Activated CD4-positive, alpha-beta T cell treated with anti-CD3 and anti-CD28 coated beads, Interleukin-2, amount 50 U/mL, for 48 hours (primary cell): Measurements from ENCODE around the gene MALSU1.
"Not testable (repeated sequence)": the region's sequence is repeated elsewhere in the genome, so short reads cannot be mapped to it uniquely, and the experiment has no call there.

Experiments
- DNase-seq, 2 experiments: peaks; one replicate each; pipeline ENCODE4 v3.0.0-alpha.2; 2020

The MALSU1 gene

DNA sequence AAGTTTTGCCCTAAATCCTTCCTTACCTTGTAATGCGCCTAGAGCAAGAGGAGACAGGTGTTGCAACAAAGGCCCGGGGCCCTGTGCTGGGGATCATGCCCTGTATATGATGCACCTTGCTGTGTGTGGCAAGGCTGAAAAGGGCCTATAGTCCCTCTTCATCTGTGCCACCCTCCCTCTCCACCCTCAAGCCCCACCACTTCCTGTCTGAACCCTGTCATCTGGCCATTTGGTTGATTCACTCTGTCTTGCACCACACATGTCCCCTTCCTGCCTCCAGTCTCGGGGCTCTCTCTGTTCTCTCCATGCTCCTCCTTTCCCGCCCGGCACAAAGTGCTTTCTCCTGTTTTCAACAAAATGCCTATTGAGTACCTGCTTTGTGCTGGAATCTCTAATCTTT is 11.5 kb upstream of the MALSU1 start:
- DNase-seq: peak in 1 of 2 experiments; percentile 6

GRCh38 chr7:23290993-23291392 is 8.1 kb upstream of the MALSU1 start:
- no peak for DNase-seq

DNA sequence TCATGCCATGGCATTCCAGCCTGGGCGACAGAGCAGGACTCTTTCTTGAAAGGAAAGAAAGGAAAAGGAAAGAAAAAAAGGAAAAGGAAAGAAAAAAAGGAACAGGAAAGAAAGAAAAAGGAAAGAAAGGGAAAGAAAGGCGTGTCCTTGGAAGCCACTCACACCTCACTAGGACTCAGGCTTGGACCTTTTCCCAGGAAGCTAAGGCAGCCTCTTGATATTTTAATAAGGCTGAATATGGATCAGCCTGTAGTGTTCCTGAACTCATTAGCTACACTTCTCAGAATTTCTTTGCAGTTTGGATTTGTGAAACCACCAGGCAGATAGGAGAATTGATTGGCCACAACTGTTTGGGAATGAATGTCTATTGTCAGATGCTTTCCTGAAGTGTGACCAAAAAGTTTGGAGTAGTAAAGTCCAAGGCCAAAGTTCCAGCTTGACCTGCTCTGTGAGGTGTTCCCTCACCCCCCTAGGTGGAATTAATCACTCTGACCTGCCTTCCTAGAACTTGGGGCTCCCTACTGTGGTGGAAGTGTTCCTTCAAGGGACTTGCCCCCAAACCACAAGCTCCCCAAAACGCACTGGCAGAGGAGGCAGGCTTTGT is 7.1 kb upstream of the MALSU1 start:
- no peak for DNase-seq

- DNase-seq: no peak
These were observed 6.5 kb upstream of the MALSU1 start for GRCh38 chr7:23292623-23293022.

DNA sequence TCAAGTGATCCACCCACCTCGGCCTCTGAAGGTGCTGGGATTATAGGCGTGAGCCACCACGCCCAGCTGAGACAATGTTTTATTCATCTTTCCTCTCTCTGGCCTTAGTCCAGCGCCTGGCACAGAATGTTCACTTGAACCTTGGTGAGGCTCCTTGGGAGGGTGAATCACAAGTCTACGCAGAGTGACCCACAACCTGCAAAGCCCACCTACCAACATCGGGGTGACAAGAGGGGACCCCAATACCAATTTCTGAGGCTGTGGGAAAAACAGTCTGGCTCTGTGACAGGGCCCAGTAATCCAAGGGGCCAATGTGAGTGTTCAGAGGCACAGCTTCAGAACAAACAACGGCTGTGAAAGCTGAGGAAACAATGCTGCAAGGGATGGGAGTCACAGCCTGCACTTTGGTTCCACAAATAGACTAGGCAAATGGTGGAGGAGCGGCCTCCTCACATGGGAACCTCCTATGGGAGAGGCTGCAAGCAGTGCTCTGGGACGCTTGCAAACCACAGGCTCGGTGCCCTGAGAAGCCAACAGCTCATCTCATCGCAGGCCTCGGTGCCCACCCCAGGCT is 5.6 kb upstream of the MALSU1 start:
- DNase-seq: no peak

DNA sequence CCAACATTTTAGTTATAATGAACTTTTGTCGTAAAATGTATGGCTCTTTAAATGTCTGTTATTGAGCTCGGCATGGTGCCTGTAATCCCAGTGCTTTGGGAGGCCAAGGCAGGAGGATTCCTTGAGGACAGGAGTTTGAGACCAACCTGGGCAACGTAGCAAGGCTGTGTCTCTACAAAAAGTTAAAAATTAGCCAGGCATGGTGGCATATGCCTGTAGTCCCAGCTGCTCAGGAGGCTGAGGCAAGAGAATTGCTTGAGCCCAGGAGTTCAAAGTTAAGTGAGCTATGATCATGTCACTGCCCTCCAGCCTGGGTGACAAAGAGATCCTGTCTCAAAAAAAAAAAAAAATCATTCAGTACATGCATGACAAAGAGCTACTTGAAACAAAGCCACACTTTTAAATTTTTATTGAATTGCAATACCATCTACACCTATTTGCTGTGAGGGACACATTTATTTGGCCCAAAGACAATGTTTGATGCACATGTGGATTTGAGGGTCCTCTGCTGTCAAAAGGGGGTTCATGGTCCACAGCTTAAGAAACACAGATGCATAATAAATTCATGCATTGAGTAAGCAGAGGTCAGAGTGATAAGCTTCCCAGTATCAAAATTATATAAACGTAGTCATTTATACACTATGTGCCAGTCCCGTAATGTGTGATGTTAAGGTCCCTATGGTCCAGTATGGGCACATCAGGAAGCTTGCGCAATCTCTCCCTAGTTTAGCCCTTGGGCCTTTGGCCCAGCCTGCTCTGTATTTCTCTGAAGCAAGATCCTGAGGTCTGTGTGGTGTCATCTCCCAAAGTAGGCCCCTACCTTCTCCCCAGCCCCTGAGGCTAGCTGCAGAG is 4.4 kb upstream of the MALSU1 start:
- DNase-seq: no peak

GRCh38 chr7:23295401-23295697 is 3.8 kb upstream of the MALSU1 start:
- no peak for DNase-seq

DNA sequence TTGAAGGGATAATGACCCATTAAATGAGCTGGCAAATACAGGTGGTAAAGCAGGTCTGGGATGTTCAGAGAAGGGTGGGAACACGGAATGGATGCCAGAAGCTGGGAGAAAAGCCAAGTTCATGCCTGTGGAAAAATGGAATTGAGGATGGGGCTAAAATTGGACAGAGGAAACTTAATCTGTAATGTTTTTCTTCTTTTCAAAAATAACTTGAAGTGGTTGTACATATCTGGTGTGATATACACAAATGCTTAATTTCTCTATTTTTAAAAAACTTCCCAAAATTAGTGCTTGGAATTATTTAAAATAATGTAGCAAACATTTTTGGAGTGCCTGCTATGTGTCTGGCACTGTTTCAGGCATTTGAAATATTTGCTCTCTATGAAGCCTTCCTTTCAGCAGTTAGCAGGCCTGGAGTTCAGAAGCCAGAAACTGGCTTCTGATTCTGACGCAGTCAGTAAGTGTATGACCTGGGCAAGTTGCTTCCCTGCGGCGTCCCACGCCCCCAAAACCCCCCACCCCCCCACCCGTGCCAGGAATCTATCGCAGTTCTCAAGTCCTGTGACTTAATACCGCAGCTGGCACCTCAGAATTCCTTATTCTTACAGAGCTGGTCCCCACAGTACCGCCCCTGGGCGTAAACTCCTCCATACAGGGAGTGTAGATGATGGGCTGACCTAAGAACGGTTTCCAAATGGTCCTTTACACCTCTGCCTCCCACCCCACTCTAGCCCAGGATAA is 828 bp upstream of the MALSU1 start:
- peak in 1 of 2 experiments; percentile 3 for DNase-seq

- DNase-seq: no peak
These were observed 696 bp downstream of the MALSU1 start for GRCh38 chr7:23299770-23300300.

DNA sequence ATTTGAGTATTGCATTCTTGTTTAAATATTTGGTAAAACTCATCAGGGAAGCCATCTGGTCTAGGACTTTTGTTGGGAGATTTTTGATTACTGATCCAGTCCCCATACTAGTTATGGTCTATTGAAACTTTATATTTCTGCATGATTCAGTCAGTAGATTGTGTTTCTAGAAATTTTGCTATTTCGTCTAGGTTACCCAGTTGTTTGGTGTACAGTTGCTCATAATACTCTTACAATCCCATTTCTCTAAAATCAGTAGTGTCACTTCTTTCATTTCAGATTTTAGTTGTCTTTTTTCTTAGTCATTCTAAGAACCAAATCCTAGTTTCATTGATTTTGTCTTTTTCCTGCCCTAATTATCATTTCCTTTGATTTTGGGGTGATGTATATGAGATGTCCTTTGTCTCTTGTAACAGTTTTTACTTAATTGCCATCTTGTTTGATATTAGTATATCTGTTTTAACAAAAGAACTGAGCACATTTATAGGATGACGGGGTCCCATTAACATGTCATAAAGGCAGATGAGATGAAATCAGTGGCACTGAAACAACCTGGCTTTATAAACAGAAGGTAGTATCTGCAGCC is 7.9 kb downstream of the MALSU1 start:
- no peak for DNase-seq

GRCh38 chr7:23308754-23309153 is 9.6 kb downstream of the MALSU1 start:
- DNase-seq: no peak

- not testable (repeated sequence) for DNase-seq
These were observed 13.0 kb downstream of the MALSU1 start for GRCh38 chr7:23312141-23312540.

GRCh38 chr7:23315366-23315765 is 16.2 kb downstream of the MALSU1 start:
- no peak for DNase-seq

- DNase-seq: no peak
These were observed 32.0 kb downstream of the MALSU1 start for GRCh38 chr7:23331132-23331531.

DNA sequence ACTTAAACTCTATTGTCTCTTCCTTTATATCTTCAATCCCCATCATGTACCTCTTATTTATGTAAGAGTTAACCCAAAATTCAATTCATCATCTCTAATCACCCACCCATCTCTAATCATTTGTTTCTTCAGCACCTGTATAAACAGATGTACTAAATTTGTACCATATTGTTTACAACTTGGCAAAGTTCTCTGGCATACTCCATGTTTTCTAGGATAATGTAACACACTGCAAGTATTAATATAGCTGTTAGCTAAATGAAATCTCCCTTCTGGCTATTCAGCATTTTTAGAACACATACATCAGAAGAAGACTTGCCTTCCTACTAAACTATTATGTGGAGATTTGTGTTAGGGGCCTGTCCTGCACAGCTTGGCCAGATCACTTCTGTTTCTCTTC is 33.1 kb downstream of the MALSU1 start:
- no peak for DNase-seq

GRCh38 chr7:23332910-23333612 is 33.9 kb downstream of the MALSU1 start:
- no peak for DNase-seq

GRCh38 chr7:23333671-23334246 is 34.6 kb downstream of the MALSU1 start:
- DNase-seq: no peak

- no peak for DNase-seq
These were observed 35.4 kb downstream of the MALSU1 start for GRCh38 chr7:23334482-23335056.

- DNase-seq: no peak
These were observed 36.0 kb downstream of the MALSU1 start for GRCh38 chr7:23335136-23335535.

- no peak for DNase-seq
These were observed 36.5 kb downstream of the MALSU1 start for GRCh38 chr7:23335621-23336020.

GRCh38 chr7:23336086-23336485 is 36.9 kb downstream of the MALSU1 start:
- no peak for DNase-seq
